IMR-90 (cell line): ENCODE results near the gene SRPRB. TPM values are rescaled to one million over a fixed set of nuclear protein-coding genes. Genes with fewer than 3 reads are reported as not detected.

Experiments
- ATAC-seq: fragments of 200-7000 bp; cut with Tn5 transposase; 2 replicates; pipeline ENCODE4 v1.9.1; 2020; ENCODE audit warnings: low read depth, mild to moderate bottlenecking, moderate library complexity
- BruUV-seq: library from RNA; stranded (reverse); fragments of 400-500 nt; replicated peaks from 2 replicates; lab custom pipeline; 2021; lab: Mats Ljungman, UMichigan
- CTCF ChIA-PET: fragments of 300-600 bp; formaldehyde crosslinking; extraction: SDS; loops from one replicate; lab custom pipeline; 2021; ENCODE audit warnings: antibody characterized with exemption; lab: Yijun Ruan, JAX
- POLR2A ChIA-PET: fragments of 300-600 bp; sonication (Branson Sonifier 250); formaldehyde crosslinking; loops from one replicate; lab custom pipeline; 2022; ENCODE audit warnings: antibody characterized with exemption; ENCODE audit not compliant: unreplicated experiment; lab: Charles Lee
- DNase-seq: peaks from one replicate; pipeline ENCODE4 v3.0.0; 2013
- H2AFZ ChIP-seq: replicated peaks from 2 replicates; pipeline ENCODE3; 2013; ENCODE audit warnings: low read length, mild to moderate bottlenecking; ENCODE audit not compliant: poor library complexity
- H2AK5ac ChIP-seq: 2 replicates; pipeline ENCODE4 v1.6.1; 2013; ENCODE audit warnings: low read depth, low read length, inconsistent platforms
- H2AK9ac ChIP-seq: replicated peaks from 2 replicates; pipeline ENCODE3; 2013; ENCODE audit warnings: mild to moderate bottlenecking, low read depth, low read length, moderate library complexity; ENCODE audit not compliant: poor library complexity
- H2BK120ac ChIP-seq: 2 replicates; pipeline ENCODE4 v1.6.1; 2013; ENCODE audit warnings: low read depth, low read length, inconsistent platforms
- H2BK15ac ChIP-seq: 3 replicates; pipeline ENCODE4 v1.6.1; 2013; ENCODE audit warnings: low read depth, low read length, inconsistent platforms
- H2BK20ac ChIP-seq: 2 replicates; pipeline ENCODE4 v1.6.1; 2013; ENCODE audit warnings: low read depth, mild to moderate bottlenecking, inconsistent platforms, low read length, moderate library complexity
- H2BK5ac ChIP-seq: 2 replicates; pipeline ENCODE4 v1.6.1; 2013; ENCODE audit warnings: mild to moderate bottlenecking, low read depth, low read length, inconsistent platforms; ENCODE audit not compliant: poor library complexity, severe bottlenecking
- H3K14ac ChIP-seq: replicated peaks from 2 replicates; pipeline ENCODE4 v1.6.1; 2013; ENCODE audit warnings: low read depth, low read length, inconsistent platforms
- H3K18ac ChIP-seq: 2 replicates; pipeline ENCODE4 v1.6.1; 2013; ENCODE audit warnings: low read depth, low read length, control low read depth
- H3K23ac ChIP-seq: 2 replicates; pipeline ENCODE4 v1.6.1; 2013; ENCODE audit warnings: low read depth, low read length, inconsistent platforms
- H3K27ac ChIP-seq: 2 replicates; pipeline ENCODE4 v1.5.1; 2013; ENCODE audit warnings: mild to moderate bottlenecking, control low read depth, low read length; ENCODE audit not compliant: insufficient read depth
- H3K27me3 ChIP-seq: 2 replicates; pipeline ENCODE4 v1.6.1; 2013; ENCODE audit warnings: low read length; ENCODE audit not compliant: control insufficient read depth, insufficient read depth
- H3K36me3 ChIP-seq: 2 replicates; pipeline ENCODE4 v1.6.1; 2013; ENCODE audit warnings: low read length, mixed read lengths; ENCODE audit not compliant: control insufficient read depth, insufficient read depth
- H3K4ac ChIP-seq: 2 replicates; pipeline ENCODE4 v1.6.1; 2013; ENCODE audit warnings: low read depth, low read length, inconsistent platforms
- H3K4me1 ChIP-seq: 2 replicates; pipeline ENCODE4 v1.6.1; 2013; ENCODE audit warnings: low read length, mixed read lengths; ENCODE audit not compliant: control insufficient read depth, insufficient read depth
- H3K4me2 ChIP-seq: 2 replicates; pipeline ENCODE4 v1.6.1; 2013; ENCODE audit warnings: low read depth, mild to moderate bottlenecking, control low read depth, low read length, moderate library complexity
- H3K4me3 ChIP-seq: 2 replicates; pipeline ENCODE4 v1.5.1; 2013; ENCODE audit warnings: low read depth, mild to moderate bottlenecking, control low read depth, low read length, moderate library complexity; ENCODE audit not compliant: insufficient read depth
- H3K56ac ChIP-seq: 2 replicates; pipeline ENCODE4 v1.6.1; 2013; ENCODE audit warnings: low read length, inconsistent platforms; ENCODE audit not compliant: insufficient read depth; ENCODE audit errors: extremely low read depth
- H3K79me1 ChIP-seq, 2 experiments: 2 replicates each; pipeline ENCODE4 v1.6.1; 2013; ENCODE audit warnings: low read length in 2 of 2, inconsistent platforms in 1 of 2, low read depth in 1 of 2
- H3K9ac ChIP-seq: 2 replicates; pipeline ENCODE4 v1.6.1; 2013; ENCODE audit warnings: low read depth, low read length, control low read depth
- H3K9me1 ChIP-seq: 2 replicates; pipeline ENCODE4 v1.6.1; 2013; ENCODE audit warnings: low read length, inconsistent platforms; ENCODE audit not compliant: insufficient read depth
- H3K9me3 ChIP-seq: 2 replicates; pipeline ENCODE4 v1.6.1; 2013; ENCODE audit warnings: low read length; ENCODE audit not compliant: control insufficient read depth, insufficient read depth
- H4K20me1 ChIP-seq: 2 replicates; pipeline ENCODE4 v1.6.1; 2013; ENCODE audit warnings: low read length, inconsistent platforms; ENCODE audit not compliant: insufficient read depth
- H4K5ac ChIP-seq: 2 replicates; pipeline ENCODE4 v1.6.1; 2013; ENCODE audit warnings: mild to moderate bottlenecking, low read depth, low read length, control low read depth
- H4K8ac ChIP-seq, 2 experiments: 2 replicates each; pipeline ENCODE4 v1.6.1; 2013; ENCODE audit warnings: low read depth in 2 of 2, low read length in 2 of 2, control low read depth in 1 of 2, inconsistent platforms in 1 of 2
- H4K91ac ChIP-seq: 2 replicates; pipeline ENCODE4 v1.6.1; 2013; ENCODE audit warnings: low read depth, low read length, inconsistent platforms; ENCODE audit not compliant: insufficient read depth
- BHLHE40 ChIP-seq: fragments of 150-350 bp; IDR thresholded peaks from 2 replicates; pipeline ENCODE4 v1.6.1; 2016; ENCODE audit warnings: mild to moderate bottlenecking, low read depth, low read length
- CEBPB ChIP-seq: IDR thresholded peaks from 2 replicates; pipeline ENCODE4 v1.6.1; 2012; ENCODE audit warnings: low read depth, low read length, improper control_type of control experiment
- CHD1 ChIP-seq: IDR thresholded peaks from 2 replicates; pipeline ENCODE4 v1.6.1; 2012; ENCODE audit warnings: low read depth, low read length, improper control_type of control experiment
- MAFK ChIP-seq: IDR thresholded peaks from 2 replicates; pipeline ENCODE4 v1.6.1; 2012; ENCODE audit warnings: low read depth, low read length, improper control_type of control experiment
- MAZ ChIP-seq: IDR thresholded peaks from 2 replicates; pipeline ENCODE4 v1.6.1; 2012; ENCODE audit warnings: low read depth, mild to moderate bottlenecking, low read length, improper control_type of control experiment, moderate library complexity, borderline replicate concordance
- MXI1 ChIP-seq: IDR thresholded peaks from 2 replicates; pipeline ENCODE4 v1.6.1; 2012; ENCODE audit warnings: low read depth, mild to moderate bottlenecking, low read length, moderate library complexity, borderline replicate concordance
- RFX5 ChIP-seq: IDR thresholded peaks from 2 replicates; pipeline ENCODE4 v1.8.0; 2012; ENCODE audit warnings: low read depth, mild to moderate bottlenecking, low read length, moderate library complexity
- SMC3 ChIP-seq: fragments of 150-350 bp; IDR thresholded peaks from 2 replicates; pipeline ENCODE4 v1.6.1; 2016; ENCODE audit warnings: low read depth, mild to moderate bottlenecking, antibody characterized with exemption, low read length, moderate library complexity
- WGBS, 2 experiments: methylation state at CpG; one replicate each; pipeline versions ENCODE4 v1.1.5 to v1.1.7; 2013; ENCODE audit warnings: missing lambda C conversion rate in 2 of 2; ENCODE audit not compliant: insufficient read length in 1 of 2; ENCODE audit errors: extremely low coverage in 2 of 2; 5-methylcytosine and 5-hydroxymethylcytosine counted together
- dilution Hi-C: fragments of 300-500 bp; cut with HindIII; formaldehyde crosslinking; loops from one replicate; pipeline ENCODE4 v1.14.3; 2018; ENCODE audit warnings: low sequenced_read_pairs; ENCODE audit not compliant: unreplicated experiment
- in situ Hi-C: fragments of 300-500 bp; cut with MboI; formaldehyde crosslinking; loops from 3 replicates; pipeline ENCODE4 v1.14.3; 2019; ENCODE audit warnings: low sequenced_read_pairs, inconsistent platforms, mixed read lengths
- intact Hi-C: fragments of 100-400 bp; cut with micrococcal nuclease; formaldehyde crosslinking; loops from 2 replicates; pipeline ENCODE4 v1.10.0; 2022
- polyA plus RNA-seq, 3 experiments: library from polyadenylated mRNA; depleted of rRNA; stranded (reverse); fragments of >200 nt; gene quantifications; 2 replicates each; pipeline ENCODE4 v1.2.3, GENCODE V29; 2012; ENCODE audit warnings: low replicate concordance in 1 of 3
- total RNA-seq: library from RNA; depleted of rRNA; stranded (reverse); fragments of >200 nt; gene quantifications from 2 replicates; pipeline ENCODE4 v1.2.3, GENCODE V29; 2012
- TF ChIP-seq, protein P1 (sequence below): conservative IDR thresholded peaks from 2 replicates; pipeline ENCODE4 v1.5.1; 2012; ENCODE audit warnings: mild to moderate bottlenecking, low read depth, low read length, improper control_type of control experiment

SRPRB gene
- total and polyA plus RNA-seq, 2 of the 4 experiments (the other 2 are of a cell fraction), result 28.8 to 131 TPM

DNA sequence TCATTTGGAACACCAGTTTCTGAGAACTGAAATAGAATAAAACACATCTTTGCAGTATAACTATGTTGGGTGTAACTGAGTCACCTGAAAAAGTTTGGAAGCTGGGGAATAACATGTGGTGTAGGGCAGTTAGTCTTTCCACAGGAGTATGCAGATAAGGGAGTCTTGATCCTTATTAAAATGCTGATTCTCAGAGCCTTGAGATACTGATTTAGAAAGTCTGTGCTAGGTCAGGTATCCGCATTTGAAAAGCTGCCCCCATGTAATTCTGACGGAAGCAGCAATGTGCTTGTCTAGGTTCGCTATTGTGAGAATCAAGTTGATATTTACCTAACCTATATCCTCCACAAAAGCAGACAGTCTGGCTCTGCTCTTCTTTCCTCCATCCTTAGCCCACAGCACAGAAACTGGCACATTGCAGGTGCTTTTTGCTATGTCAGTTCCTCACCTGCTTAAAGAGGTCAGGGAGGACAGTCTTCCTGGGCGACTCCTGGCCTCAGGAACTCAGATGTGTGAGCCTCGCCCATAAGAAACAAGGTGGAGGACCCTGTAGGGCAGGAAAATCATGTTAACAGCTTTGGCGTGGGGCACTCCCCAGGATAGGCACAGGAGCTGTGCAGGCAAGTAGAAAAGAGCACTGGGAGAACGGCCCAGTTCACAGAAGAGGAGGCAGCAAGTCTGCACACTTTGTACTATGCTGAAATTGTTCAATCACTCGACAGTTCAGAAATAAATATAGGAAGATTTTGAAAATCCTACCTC is 27.6 kb upstream of the SRPRB start:
- Histone ChIP-seq H3K14ac (no peak overlapping the region), H3K4ac (no peak overlapping the region), H2BK5ac (no peak overlapping the region), H3K9ac (no peak overlapping the region), H3K9me3 (no peaks in the 10 kb centered on the region), H3K27me3 (peaks cover 9% of the 10 kb centered on the region), H3K36me3 (no peaks in the 10 kb centered on the region), H4K91ac (no peak overlapping the region), H3K23ac (no peak overlapping the region), H3K56ac (no peak overlapping the region), H2BK120ac (no peak overlapping the region), H3K18ac (no peak overlapping the region), H3K79me1 (no peaks in the 10 kb centered on the region), H3K9me1 (no peaks in the 10 kb centered on the region), H2AK5ac (no peak overlapping the region), H4K5ac (no peak overlapping the region), H3K4me3 (no peak overlapping the region), H2BK15ac (no peak overlapping the region), H2AK9ac (no peak overlapping the region), H3K4me2 (no peak overlapping the region), H2BK20ac (no peak overlapping the region), H3K4me1 (no peaks in the 10 kb centered on the region), H2AFZ (no peak overlapping the region), H4K8ac (no peak overlapping the region), H4K20me1 (no peaks in the 10 kb centered on the region), H3K27ac (no peak overlapping the region)
- dilution Hi-C loops (no loop called here), in situ Hi-C loops (no loop called here), intact Hi-C loops (no loop called here)
- BruUV-seq, result no TSS peak
- WGBS, 2 experiments, result 0% methylated on average over 3 of the region's 8 CpGs; no CpG with 5 or more reads in 1 of the 2 experiments
- ChIA-PET POLR2A (no interaction called here), CTCF (no interaction called here)
- DNase-seq (no peak), ATAC-seq (no peak)
- TF ChIP-seq MXI1 (no peak), MAZ (no peak), RFX5 (no peak), CHD1 (no peak), CEBPB (no peak), BHLHE40 (no peak), MAFK (no peak), SMC3 (no peak)
- TF ChIP-seq, protein P1, sequence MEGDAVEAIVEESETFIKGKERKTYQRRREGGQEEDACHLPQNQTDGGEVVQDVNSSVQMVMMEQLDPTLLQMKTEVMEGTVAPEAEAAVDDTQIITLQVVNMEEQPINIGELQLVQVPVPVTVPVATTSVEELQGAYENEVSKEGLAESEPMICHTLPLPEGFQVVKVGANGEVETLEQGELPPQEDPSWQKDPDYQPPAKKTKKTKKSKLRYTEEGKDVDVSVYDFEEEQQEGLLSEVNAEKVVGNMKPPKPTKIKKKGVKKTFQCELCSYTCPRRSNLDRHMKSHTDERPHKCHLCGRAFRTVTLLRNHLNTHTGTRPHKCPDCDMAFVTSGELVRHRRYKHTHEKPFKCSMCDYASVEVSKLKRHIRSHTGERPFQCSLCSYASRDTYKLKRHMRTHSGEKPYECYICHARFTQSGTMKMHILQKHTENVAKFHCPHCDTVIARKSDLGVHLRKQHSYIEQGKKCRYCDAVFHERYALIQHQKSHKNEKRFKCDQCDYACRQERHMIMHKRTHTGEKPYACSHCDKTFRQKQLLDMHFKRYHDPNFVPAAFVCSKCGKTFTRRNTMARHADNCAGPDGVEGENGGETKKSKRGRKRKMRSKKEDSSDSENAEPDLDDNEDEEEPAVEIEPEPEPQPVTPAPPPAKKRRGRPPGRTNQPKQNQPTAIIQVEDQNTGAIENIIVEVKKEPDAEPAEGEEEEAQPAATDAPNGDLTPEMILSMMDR, result no peak
